Fibroblast of skin of scalp (primary cell): ENCODE data around the gene C21orf58.
"Not testable (repeated sequence)": the region's sequence is repeated elsewhere in the genome, so short reads cannot be mapped to it uniquely, and the experiment has no call there.

Experiments
- DNase-seq: peaks from one replicate; pipeline ENCODE4 v3.0.0-alpha.2; 2013

C21orf58 gene

GRCh38 chr21:46323227-46323709 lies 402 bp downstream of the C21orf58 start:
- no peak for DNase-seq

DNA sequence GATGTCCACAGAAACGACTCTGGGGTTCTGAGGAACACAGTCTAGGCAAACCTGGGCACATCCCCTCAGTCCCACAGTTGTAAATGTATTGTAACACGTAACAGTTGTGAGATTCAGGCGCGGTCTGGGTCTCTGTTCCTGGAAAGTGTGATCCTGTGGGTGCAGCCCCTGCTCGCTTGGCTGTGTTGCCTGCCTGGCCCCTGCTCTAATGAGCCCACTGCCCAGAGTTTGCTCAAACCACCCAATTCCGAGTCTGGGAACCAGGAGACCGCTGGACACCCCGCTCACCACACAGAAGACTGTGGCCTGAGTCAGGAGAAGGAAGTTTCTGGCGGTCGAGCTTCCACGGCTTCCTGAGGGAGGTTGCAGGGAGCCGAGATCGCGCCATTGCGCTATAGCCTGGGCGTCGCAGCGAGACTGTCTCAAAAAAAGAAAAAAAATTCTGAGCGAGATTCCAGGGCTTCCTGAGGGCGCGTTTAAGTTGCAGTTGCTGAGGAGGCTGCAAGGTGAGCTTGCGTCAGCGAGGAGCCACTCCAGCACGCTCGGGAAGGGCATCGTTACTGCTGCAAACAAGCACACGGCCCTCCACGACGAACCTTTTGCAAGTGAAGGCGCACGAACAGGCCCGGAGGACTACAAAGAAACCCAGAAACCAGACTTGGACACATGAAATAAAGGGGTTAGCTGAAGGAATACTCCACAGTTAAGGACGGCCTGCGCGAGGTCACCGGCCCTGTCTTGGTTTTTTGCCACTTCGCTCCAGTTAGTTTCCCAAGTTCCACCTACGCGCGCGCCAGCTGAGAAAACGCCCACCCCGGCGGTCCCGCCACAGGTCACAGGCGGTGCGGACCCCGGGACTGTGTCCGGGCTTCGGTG lies 1.1 kb downstream of the C21orf58 start:
- DNase-seq: peak; percentile 14

- no peak for DNase-seq
Measured at GRCh38 chr21:46320331-46320801, 3.3 kb downstream of the C21orf58 start.

DNA sequence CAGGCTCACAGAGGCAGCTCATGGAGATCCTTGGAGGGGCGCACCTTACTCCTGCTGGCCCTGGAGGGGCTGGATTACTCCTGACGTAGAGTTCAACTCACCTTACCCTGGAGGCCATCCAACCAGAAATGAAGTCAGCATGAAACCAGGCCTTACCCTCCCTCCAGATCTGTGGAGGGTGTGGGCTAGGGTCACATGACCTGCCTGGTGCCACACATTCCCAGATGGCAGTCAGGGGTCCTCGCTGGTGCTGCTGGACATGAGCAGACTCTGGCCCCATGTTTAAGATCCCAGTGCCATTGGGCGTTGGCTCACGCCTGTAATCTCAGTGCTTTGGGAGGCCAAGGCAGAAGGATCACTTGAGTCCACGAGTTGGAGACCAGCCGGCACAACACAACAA lies 4.5 kb downstream of the C21orf58 start:
- no peak for DNase-seq

- no peak for DNase-seq
Measured at GRCh38 chr21:46318464-46318845, 5.2 kb downstream of the C21orf58 start.

DNA sequence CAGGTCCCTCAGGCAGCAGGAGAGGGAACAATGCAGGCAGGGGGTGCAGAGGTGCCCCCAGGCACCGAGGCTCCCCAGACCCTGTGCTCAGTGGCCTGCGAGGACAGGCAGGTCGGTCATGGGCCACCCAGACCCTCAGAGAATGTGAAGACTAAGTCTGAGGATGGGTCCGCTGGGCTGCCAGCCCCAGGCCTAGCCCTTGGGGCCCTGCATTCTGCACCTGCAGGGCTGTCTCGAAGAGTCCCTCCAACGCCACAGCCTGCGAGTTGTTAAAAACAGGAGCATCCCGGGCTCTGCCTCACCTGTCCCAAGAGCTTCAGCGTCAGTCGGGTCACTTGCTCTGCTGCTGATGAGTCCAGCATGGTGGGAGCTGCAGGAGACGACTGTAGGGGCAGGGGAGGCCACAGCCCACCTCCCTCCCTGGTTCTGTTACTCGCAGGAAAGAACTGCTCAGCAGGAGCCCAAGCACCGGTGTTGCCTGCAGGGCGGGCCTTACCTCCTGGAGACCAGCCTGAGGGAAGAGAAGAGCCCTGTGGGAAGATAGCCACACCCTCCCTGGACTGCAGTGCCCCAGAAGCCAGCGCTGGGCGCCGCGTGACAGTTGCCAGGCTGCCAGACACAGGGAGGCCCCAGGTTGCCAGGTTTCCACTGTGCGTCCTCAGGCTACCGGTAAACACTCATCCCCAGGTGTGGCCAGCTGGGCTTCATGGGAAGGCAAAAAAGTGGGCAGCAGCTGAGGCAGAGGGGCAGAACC lies 5.8 kb downstream of the C21orf58 start:
- no peak for DNase-seq

DNA sequence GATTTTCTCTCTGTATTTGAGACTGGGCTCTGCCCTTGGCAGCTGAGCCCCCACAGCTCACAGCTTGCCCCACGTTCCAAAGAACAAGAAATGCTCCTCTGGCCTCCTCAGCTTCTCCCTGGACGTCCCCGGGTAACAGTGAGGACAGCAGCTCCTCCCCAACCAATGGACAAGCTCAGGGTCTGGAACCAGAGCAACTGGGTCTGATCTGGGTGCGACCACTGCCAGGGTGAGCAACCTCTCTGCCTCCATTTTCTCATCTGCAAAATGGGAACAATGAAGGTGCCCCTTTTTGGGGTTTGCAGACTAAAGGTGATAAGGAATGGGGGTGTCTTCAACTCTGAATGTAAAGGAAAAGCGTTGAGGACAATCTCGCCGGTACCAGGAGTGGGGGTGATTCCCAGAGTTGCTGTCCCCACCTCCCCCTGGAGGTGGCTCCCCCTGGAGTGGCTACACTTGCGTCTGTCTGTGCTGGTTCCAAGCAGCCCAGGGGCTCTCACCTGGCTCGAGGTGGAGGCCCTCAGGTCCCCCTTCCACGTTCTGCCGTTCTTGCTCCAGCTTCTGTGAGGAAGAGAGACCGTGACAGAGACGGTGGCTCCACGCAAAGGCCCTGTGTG lies 6.9 kb downstream of the C21orf58 start:
- no peak for DNase-seq

DNA sequence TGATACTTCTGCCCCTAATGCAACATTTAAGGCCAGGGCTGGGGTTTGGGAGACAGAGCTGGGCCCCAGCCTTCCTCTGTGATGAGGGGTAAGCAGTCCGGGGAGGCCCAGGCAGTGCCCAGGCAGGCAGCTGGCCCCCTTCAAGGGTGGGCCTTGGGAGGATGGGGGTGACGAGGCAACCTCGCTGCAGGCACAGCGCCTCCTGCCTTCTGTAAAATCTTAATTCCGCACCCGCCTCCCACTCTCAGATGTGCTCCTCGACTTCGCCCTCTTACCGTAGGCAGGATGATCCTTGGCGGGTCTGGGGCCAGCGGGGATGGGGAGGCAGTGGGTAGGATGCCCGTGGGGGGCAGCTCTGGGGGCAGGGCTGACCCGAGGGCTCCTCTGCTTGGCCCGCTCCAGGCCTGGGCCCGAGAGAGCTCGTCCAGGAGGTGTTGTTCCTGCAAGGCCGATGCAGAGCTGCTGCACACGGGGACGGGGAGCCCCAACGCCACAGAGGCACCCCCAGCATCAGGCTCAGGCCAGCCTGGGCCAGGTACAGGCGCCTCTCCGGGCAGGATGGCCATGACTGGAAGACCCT lies 9.1 kb downstream of the C21orf58 start:
- no peak for DNase-seq

- no peak for DNase-seq
Measured at GRCh38 chr21:46312949-46313348, 10.7 kb downstream of the C21orf58 start.

DNA sequence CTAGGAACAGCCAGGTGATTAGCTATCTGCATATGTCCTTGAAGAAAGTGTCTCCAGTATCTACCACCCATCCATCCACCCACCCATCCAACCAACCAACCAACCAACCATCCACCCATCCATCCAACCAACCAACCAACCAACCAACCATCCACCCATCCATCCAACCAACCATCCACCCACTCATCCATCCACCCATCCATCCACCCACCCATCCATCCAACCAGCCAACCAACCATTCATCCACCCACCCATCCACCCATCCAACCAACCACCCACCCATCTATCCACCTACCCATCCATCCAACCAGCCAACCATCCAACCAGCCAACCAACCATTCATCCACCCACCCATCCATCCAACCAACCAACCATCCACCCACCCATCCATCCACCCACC lies 12.1 kb downstream of the C21orf58 start:
- DNase-seq: no peak

GRCh38 chr21:46310260-46310659 lies 13.4 kb downstream of the C21orf58 start:
- not testable (repeated sequence) for DNase-seq

GRCh38 chr21:46308431-46308830 lies 15.2 kb downstream of the C21orf58 start:
- DNase-seq: peak; percentile 6

- no peak for DNase-seq
Measured at GRCh38 chr21:46307625-46308024, 16.0 kb downstream of the C21orf58 start.

DNA sequence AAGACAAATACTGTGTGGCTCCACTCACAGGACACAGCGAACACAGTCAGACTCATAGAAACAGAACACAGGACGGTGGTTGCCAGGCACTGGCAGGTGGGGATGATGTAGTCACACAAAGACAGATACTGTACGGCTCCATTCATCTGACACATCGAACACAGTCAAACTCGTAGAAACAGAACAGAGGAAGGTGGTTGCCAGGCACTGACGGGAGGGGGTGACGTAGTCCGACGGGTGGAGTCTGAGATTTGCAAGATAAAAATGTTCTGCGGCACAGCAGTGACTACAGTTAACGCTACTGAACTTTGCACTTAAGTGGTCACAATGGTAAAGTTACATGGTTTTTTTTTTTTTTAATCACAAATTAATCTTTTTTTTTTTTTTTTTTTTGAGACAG lies 18.7 kb downstream of the C21orf58 start:
- DNase-seq: no peak

- no peak for DNase-seq
Measured at GRCh38 chr21:46304437-46304836, 19.2 kb downstream of the C21orf58 start.

DNA sequence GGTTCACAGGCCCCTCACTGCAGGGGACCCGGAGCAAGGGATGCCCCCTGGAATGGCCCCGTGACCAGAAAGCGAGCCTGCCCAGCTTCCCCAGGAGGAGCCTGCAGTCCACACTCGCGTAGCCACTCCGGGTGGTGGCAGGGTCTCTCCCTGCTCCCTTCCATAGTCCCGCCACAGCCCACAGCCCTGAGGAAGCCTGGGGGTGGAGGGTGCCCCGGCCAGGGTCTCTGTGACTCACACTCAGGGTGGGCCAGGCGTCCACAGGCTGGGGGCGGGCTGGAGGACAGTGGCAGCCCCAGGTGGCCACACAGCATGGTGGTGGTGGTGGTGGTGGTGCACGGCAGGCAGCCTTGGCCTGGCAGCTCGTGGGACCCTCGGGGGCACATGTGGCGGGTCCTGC lies 21.9 kb downstream of the C21orf58 start:
- DNase-seq: no peak

- no peak for DNase-seq
Measured at GRCh38 chr21:46299167-46299566, 24.5 kb downstream of the C21orf58 start.

- DNase-seq: peak; percentile 28
Measured at GRCh38 chr21:46297338-46298271, 26.1 kb downstream of the C21orf58 start.

DNA sequence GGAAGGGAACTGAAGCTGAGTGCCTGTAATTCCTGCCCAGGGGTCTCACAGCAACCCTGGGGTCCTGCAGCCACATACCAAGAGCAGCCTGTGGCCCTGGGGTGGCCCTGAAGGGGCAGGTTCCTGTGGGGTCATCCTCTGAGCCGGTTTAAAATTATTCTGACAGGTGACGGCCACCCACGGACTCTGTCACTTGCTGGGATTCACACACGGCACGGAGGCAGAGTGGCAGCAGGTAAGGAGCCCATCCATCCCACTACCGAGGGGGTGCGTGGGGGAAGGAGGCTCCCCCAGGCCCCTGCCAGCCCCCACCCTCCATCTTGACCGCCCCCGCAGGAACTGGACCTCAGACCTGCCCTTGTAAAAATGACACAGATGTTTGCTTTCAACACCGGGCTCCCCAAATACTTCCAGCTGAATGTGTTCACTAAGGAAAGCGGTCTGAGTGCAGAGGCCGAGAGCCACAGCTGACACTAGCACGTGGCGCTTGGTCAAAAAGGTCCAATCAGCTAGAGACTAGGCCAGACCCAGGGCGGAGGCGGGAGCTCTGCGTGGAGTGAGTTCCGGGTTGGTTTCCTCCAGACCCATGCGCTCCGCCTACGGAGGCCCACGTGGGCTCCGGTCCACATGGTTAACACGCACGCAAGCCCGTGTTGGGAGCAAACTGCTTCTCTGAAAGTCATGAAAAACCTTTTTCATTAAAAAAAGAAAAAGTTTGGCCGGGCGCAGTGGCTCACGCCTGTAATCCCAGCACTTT lies 27.5 kb downstream of the C21orf58 start:
- peak; percentile 91 for DNase-seq

DNA sequence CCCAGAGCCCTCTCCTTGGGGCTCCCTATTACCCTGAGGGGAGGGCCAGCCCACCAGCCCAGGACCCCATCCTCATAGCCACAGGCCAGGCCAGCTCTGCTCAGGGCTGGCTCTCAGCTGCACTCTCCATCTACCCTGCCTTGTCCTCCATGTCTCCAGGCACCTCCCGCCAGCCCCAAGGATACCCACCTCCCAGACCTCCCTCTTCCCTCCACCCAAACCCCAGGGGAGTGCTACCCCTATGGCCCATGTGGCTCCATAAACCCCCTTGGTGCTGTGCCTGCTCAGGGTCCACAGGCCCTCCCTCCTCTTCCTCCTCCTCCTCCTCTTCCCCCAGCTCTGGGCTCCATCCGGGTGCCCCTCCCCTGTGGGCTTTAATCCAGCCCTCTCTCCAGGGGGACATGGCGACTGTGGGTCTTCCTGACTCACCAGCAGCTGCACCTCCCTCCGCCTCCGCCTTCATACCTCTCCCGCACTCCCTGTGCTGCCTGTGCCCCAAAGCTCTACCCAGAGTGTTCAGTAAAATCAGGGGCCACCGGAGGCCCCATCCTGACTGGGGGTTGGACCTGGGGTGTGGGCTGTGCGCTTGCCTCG lies 28.4 kb downstream of the C21orf58 start:
- DNase-seq: peak; percentile 88
